Measurements from ENCODE around the gene VPS13C.

The VPS13C gene, protein sequence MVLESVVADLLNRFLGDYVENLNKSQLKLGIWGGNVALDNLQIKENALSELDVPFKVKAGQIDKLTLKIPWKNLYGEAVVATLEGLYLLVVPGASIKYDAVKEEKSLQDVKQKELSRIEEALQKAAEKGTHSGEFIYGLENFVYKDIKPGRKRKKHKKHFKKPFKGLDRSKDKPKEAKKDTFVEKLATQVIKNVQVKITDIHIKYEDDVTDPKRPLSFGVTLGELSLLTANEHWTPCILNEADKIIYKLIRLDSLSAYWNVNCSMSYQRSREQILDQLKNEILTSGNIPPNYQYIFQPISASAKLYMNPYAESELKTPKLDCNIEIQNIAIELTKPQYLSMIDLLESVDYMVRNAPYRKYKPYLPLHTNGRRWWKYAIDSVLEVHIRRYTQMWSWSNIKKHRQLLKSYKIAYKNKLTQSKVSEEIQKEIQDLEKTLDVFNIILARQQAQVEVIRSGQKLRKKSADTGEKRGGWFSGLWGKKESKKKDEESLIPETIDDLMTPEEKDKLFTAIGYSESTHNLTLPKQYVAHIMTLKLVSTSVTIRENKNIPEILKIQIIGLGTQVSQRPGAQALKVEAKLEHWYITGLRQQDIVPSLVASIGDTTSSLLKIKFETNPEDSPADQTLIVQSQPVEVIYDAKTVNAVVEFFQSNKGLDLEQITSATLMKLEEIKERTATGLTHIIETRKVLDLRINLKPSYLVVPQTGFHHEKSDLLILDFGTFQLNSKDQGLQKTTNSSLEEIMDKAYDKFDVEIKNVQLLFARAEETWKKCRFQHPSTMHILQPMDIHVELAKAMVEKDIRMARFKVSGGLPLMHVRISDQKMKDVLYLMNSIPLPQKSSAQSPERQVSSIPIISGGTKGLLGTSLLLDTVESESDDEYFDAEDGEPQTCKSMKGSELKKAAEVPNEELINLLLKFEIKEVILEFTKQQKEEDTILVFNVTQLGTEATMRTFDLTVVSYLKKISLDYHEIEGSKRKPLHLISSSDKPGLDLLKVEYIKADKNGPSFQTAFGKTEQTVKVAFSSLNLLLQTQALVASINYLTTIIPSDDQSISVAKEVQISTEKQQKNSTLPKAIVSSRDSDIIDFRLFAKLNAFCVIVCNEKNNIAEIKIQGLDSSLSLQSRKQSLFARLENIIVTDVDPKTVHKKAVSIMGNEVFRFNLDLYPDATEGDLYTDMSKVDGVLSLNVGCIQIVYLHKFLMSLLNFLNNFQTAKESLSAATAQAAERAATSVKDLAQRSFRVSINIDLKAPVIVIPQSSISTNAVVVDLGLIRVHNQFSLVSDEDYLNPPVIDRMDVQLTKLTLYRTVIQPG (N-terminal part only)

GRCh38 chr15:62060113-62060895, at the start of gene VPS13C:
VPS13C (minus strand) TSS chr15:62060447; CDS start chr15:62060374, 73 bp downstream.
- TF ChIP-seq GATA3 (IDR thresholded peaks at IDR 0.05; ENCODE audit: low read depth, low read length) (no peak), GATA2 (IDR thresholded peaks at IDR 0.05; ENCODE audit: low read depth, low read length) (peak; percentile 15; the same call in 1 of the 2 replicates)

DNA sequence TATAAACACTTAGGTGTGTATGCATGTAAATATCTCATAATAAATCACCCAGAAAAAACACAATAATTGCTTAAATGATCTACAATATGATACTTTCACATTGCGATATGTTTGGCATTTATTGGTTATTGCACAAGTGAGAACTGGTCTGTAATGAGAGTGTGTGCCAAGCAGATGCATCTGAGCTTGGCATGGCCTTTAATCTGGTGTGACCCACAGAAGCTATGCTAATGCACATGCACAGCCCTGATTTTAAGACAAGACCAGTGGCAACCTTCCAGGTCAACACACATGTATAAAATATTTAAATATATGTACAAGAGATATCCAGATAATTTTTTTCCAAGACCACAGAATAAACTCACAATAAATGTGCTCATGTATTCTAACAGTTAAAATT, 49.2 kb upstream of the VPS13C start:
- TF ChIP-seq GATA3 (IDR thresholded peaks at IDR 0.05; ENCODE audit: low read depth, low read length) (peak; percentile 84), GATA2 (IDR thresholded peaks at IDR 0.05; ENCODE audit: low read depth, low read length) (peak; percentile 89)

DNA sequence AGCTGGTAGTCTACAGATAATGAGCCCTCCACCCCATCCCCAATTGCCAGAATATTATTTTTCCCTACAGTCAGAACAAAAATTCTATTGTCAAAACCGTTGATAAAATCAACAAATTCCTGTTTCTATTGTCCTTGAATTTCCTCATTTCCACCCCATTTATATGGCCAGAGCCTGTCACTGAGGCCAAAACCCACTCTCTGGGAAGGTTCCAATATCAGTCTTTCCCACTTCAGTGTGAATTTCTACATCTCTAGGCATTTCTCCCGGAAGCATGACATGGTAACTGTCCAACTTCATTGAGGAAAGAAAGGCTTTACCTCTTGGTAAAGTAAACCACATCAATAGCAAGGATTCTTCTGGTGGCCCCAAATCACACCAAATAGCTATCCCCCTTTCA, 48.2 kb upstream of the VPS13C start:
- no peak for TF ChIP-seq GATA2 (IDR thresholded peaks at IDR 0.05; ENCODE audit: low read depth, low read length)
- no peak for TF ChIP-seq GATA3 (IDR thresholded peaks at IDR 0.05; ENCODE audit: low read depth, low read length)

DNA sequence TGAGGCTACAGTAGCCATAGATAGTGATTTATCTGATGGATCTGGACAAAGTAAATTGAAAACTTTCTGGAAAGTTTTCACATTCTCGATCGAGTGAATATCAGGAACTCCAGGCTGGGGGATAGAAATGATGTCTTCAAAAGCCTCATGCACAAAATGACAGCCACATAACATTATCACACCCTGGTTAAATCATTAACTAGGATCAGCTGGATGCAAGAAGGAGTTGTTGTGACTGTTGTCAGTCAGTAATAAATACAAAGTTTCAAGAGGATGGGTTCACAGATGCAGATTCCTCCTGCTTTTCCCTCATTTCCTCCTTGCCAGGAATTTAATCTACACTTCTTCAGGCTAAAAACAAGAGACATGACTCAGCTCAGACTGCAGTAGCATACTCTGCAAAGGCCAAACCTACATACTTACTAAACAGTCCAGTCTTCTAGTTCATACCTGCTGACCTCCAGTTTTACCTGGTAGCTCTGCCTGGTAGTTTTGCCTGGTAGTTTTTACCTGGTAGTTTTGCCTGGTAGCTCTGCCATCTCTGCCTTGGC, 47.4 kb upstream of the VPS13C start:
- no peak for TF ChIP-seq GATA2 (IDR thresholded peaks at IDR 0.05; ENCODE audit: low read depth, low read length)
- TF ChIP-seq GATA3 (IDR thresholded peaks at IDR 0.05; ENCODE audit: low read depth, low read length) = no peak

- TF ChIP-seq GATA3 (IDR thresholded peaks at IDR 0.05; ENCODE audit: low read depth, low read length) (no peak), GATA2 (IDR thresholded peaks at IDR 0.05; ENCODE audit: low read depth, low read length) (no peak)
Observed at GRCh38 chr15:62106096-62106495, 45.8 kb upstream of the VPS13C start.

DNA sequence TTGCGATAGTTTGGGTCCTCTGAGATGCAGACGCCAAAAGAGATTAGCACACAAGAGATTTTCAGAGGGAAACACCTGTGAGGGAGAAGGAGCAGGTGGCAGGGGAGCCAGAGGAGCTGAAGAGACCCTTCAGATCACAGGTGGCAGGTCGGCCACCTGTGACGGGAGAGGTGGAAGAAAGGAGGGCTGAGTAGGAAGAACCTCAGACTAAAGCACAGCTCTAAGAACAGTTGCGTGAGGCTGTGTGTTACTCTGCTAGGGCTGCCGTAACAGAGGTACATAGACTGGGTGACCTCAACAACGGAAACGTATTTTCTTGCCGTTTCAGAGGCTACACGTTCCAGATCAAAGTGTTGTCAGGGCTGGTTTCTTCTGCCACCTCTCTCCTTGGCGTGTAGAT, 45.0 kb upstream of the VPS13C start:
- TF ChIP-seq GATA2 (IDR thresholded peaks at IDR 0.05; ENCODE audit: low read depth, low read length) (no peak), GATA3 (IDR thresholded peaks at IDR 0.05; ENCODE audit: low read depth, low read length) (no peak)

- no peak for TF ChIP-seq GATA3 (IDR thresholded peaks at IDR 0.05; ENCODE audit: low read depth, low read length)
- TF ChIP-seq GATA2 (IDR thresholded peaks at IDR 0.05; ENCODE audit: low read depth, low read length) = no peak
Observed at GRCh38 chr15:62104846-62105245, 44.6 kb upstream of the VPS13C start.

DNA sequence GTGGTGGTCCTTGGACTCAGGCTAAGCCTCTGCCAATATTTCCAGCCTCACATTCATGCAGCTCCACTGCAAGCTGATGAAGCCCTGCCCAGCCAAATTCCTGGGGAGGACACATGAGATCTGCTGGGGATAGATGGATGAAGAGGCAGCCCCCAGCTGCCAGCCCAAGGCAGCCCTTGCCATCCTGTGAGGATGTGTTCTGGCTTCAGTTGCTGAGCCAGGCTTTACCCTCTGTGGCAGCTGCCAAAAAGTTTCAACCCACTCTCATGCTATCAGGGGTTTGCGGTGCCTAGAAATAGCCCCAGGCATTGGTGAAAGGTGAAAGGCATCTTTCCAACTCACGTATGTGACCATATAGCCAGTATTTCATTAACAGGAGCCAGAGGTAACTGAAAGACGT, 44.2 kb upstream of the VPS13C start:
- no peak for TF ChIP-seq GATA3 (IDR thresholded peaks at IDR 0.05; ENCODE audit: low read depth, low read length)
- no peak for TF ChIP-seq GATA2 (IDR thresholded peaks at IDR 0.05; ENCODE audit: low read depth, low read length)

DNA sequence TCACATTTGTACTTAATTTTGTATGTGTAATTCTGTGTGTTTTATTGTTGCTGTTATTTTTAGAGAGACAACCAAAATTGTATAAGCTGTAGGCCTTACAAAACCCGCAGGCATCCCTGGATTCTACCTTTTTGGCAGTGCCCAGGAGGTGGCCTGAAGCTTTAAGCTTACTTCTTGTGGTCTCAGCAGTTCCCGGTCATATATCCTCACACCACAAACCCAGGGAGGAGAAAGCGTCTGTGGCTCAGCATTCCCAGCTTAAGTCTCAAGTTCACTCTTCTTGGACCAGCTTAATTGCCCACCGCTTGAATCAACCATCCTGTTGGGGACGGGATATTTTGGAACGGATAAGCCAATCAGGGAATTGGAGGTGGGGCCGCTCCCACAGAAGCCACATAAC, 43.2 kb upstream of the VPS13C start:
- TF ChIP-seq GATA3 (IDR thresholded peaks at IDR 0.05; ENCODE audit: low read depth, low read length) = no peak
- TF ChIP-seq GATA2 (IDR thresholded peaks at IDR 0.05; ENCODE audit: low read depth, low read length) = no peak

- TF ChIP-seq GATA3 (IDR thresholded peaks at IDR 0.05; ENCODE audit: low read depth, low read length) = no peak
- no peak for TF ChIP-seq GATA2 (IDR thresholded peaks at IDR 0.05; ENCODE audit: low read depth, low read length)
Observed at GRCh38 chr15:62099094-62099601, 38.9 kb upstream of the VPS13C start.

- TF ChIP-seq GATA3 (IDR thresholded peaks at IDR 0.05; ENCODE audit: low read depth, low read length) = no peak
- TF ChIP-seq GATA2 (IDR thresholded peaks at IDR 0.05; ENCODE audit: low read depth, low read length) = no peak
Observed at GRCh38 chr15:62094388-62094787, 34.1 kb upstream of the VPS13C start.

- no peak for TF ChIP-seq GATA2 (IDR thresholded peaks at IDR 0.05; ENCODE audit: low read depth, low read length)
- TF ChIP-seq GATA3 (IDR thresholded peaks at IDR 0.05; ENCODE audit: low read depth, low read length) = no peak
Observed at GRCh38 chr15:62093809-62094208, 33.6 kb upstream of the VPS13C start.

DNA sequence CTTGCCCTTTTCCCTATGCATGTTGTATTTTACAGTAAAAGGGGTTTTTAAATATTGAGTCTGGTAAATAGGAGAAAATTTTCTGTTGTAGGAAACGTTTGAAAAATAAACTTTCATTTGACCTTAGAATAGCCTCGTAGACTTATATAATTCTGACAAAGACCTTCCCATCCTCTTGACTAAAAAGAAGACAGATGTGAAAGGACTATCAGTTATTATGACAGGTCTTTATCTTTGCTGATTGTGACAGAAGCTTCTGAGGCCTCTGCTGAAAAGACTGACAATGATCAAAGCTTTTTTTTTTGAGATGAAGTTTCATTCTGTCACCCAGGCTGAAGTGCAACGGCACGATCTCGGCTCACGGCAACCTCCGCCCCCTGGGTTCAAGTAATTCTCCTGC, 30.7 kb upstream of the VPS13C start:
- no peak for TF ChIP-seq GATA3 (IDR thresholded peaks at IDR 0.05; ENCODE audit: low read depth, low read length)
- no peak for TF ChIP-seq GATA2 (IDR thresholded peaks at IDR 0.05; ENCODE audit: low read depth, low read length)

All from SH-SY5Y (cell line).